COLO668 (cell line): ENCODE measurements around the gene MED16.
"Not testable (repeated sequence)": the region's sequence is repeated elsewhere in the genome, so short reads cannot be mapped to it uniquely, and the experiment has no call there.

Source experiments
- DNase-seq: peaks from one replicate; lab custom pipeline; 2025; ENCODE audit not compliant: unreplicated experiment; lab: John Stamatoyannopoulos, UW

MED16 gene

DNA sequence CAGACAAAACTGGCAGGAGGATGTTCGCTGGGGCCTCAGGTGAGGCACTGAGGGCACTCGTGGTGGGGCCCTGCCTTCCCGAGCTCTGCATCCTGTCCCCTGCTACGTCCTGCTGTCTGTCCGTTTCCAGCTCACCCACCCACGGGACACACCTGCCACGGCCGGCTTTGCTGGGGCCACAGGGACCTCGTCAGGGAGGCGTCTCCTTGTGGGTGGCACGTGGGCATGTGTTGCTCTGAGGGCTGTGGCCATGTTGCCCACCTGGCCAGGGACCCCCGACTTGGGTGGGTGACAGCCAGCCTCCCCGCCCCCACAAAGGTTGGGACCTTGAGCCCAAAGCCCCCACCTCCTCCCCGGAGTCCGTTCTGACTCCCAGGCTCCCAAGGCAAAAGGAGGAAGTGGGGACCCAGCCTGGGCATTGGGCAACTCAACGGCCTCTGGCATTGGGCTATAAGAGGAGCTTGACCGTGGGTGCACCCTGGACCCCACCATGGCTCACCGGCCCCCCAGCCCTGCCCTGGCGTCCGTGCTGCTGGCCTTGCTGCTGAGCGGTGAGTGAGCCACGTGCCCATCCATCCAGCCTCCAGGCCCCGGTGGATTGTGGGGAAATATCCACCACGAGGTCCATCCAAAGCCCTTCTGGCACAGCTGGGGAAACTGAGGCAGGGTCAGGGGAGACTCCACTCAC lies 52.3 kb downstream of the MED16 start, which contains the start of gene PRTN3:
Gene PRTN3, plus strand, starts transcription at position 481 of the 688 bp plus-strand sequence. Its CDS starts 10 bp downstream, at position 491.
- DNase-seq: no peak

DNA sequence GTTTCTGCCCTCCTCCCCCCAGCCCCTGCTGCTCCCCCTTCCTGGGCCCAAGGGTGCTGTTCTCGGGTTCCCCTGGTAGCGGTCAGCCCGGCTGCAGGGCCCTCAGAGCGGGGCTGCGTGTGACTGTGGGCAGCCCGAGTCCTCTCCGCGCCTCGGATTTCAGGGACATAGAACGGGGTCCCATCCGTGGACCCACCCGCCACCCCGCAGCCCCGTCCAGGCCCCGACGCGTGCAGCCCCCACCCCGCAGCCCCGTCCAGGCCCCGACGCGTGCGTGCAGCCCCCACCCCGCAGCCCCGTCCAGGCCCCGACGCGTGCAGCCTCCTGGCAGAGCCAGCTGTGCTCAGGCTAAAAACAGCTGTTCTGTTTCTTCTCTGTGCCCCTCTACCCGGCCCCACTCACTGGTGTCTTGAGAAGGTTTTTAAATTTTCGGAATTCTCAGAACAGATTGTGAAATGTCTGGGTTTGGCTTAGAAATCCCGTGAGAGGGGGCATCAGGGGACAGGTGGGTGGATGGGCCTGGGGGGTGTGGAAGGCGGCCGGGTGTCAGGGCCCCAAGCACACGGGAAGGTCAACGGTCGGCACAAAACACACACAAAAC lies 57.7 kb downstream of the MED16 start:
- no peak for DNase-seq

GRCh38 chr19:834216-834615 lies 58.8 kb downstream of the MED16 start:
- no peak for DNase-seq

DNA sequence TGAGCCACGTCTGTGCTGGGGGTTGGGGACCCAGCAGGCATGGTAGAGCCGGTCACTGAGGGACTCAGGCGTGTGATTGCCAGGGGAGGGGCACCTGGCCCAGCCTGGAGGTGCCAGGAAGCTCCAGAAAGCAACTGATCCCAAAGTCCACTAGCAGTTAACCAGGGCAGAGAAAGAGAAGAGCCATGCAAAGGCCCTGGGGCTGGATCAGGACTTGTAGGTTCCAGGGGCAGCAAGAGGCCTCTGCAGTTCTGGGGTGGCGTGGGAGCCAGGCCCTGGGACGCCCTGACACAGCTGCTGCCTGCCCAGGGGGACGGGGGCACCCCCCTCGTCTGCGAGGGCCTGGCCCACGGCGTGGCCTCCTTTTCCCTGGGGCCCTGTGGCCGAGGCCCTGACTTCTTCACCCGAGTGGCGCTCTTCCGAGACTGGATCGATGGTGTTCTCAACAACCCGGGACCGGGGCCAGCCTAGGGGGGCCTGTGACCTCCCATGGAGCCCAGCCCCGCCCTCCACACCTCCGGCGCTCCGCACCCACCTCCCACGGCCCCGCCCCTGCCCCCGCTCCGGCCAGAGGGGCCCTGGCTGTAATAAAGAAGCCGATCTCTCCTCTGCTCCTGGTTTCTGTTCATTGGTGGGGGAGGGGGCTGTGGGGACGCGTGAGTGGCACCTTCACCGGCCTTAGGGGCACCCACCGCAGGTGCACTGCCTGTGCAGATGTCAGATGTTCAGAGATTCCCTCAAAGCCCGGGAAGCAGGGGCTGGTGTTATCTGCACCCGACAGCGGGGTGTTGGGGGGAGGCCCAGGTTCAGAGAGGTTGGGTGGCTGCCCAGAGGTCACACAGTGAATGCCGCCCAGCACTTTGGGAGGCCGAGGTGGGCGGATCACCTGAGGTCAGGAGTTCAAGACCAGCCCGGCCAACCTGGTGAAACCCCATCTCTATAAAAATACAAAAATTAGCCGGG lies 61.3 kb downstream of the MED16 start:
- DNase-seq: no peak

DNA sequence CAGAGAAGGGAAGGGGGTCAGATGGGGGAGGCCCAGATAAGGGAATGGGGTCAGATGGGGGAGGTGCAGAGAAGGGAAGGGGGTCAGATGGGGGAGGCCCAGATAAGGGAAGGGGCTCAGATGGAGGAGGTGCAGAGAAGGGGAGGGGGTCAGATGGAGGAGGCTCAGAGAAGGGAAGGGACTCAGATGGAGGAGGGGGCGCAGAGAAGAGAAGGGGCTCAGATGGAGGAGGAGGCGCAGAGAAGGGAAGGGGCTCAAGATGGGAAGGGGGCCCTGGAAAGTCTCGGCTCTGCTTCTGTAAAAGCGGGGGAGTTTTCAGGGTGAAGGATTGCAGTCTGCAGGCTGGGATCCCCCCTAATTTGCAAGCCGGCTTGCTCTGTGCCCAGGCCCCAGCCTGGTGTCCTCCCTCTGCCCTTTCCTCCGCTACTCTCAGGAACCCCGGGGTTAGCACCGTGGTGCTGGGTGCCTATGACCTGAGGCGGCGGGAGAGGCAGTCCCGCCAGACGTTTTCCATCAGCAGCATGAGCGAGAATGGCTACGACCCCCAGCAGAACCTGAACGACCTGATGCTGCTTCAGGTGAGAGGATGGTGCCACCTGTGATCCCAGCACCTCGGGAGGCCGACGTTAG lies 63.7 kb downstream of the MED16 start:
- no peak for DNase-seq

GRCh38 chr19:827710-828321 lies 65.2 kb downstream of the MED16 start, which contains the start of gene AZU1:
Gene AZU1, plus strand, starts transcription at chr19:827837. Its CDS starts 10 bp downstream, at chr19:827847.
- no peak for DNase-seq

DNA sequence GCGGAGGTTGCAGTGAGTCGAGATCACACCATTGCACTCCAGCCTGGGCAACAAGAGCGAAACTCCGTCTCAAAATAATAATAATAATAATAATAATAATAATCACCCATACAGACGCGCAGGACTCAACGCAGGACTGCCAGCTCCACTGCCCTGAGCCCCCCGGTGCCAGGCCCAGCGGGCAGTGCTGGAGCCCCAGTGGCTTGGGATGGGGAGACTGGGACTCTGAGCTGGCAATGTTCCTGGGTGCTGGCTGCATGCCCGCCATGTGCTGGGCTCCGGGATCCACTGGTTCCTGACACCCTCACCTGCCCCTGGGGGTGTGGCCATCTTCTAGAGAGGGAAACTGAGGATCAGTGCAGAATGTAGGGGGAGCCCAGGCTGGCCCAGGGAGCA lies 65.7 kb downstream of the MED16 start:
- DNase-seq: no peak

DNA sequence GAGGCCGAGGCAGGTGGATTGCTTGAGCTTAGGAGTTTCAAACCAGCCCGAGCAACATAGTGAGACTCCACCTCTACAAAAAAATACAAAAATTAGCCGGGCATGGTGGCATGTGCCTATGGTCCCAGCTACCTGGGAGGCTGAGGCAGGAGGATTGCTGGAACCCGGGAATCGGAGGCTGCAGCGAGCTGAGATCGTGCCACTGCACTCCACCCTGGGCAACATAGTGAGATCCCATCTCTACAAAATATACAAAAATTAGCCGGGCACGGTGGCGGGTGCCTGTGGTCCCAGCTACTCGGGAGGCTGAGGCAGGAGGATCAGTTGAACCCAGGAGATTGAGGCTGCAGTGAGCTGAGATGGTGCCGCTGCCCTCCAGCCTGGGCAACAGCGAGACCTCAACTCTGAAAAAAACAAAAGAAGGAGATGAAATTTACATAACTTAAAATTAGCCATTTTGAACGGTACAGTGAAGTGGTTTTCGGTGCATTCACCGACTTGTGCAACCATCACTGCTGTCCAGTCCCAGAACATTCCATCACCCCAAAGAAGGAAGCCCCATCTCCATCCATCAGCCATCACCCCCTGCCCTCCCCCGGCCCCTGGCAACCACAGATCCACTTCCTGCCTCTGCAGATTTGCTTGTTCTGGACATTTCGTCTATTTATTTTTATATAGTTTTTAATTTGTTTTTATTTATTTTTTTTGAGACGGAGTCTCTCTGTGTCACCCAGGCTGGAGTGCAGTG lies 66.9 kb downstream of the MED16 start:
- DNase-seq: no peak

- DNase-seq: no peak
Observed at GRCh38 chr19:824885-825284, 68.1 kb downstream of the MED16 start.

GRCh38 chr19:823565-824121 lies 69.3 kb downstream of the MED16 start:
- DNase-seq: no peak

DNA sequence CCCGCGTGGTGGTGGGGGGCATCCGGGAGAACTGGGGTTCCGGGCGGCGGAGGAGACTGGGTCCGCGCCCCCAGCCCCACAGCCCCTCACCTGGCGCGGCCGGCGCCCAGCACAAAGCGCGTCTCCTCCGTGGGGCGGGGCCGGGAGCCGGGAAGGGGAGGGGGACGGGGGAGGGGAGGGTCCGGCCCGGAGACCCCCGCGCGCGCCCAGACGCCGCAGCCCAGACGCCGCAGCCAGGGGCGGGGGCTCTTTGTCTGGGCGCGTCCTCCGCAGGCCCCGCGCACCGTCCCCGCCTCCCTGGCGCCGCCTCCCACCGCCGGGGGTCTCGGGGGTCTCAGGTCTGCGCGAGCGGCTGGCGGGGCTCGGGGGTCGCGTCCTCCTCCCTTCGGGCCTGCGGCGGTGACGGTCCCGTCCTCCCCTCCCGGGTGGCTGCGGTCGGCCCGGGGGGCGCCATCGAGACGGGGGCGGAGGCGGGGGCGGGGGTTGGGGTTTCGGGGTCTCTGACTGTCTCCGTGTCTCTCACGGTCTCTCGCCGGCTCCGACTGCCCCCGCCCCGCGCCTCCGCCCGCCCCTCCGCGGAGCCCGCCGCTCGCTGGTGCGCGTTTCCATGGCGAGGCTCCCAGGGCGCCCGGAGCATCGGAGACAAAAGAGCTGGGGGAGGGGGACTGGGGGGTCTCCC lies 71.0 kb downstream of the MED16 start, which contains the start of gene PLPPR3:
Gene PLPPR3, minus strand, starts transcription at position 131 of the 679 bp plus-strand sequence. CDS start 396 bp downstream, outside the sequence.
- no peak for DNase-seq

GRCh38 chr19:821231-821824 lies 71.7 kb downstream of the MED16 start:
- no peak for DNase-seq

DNA sequence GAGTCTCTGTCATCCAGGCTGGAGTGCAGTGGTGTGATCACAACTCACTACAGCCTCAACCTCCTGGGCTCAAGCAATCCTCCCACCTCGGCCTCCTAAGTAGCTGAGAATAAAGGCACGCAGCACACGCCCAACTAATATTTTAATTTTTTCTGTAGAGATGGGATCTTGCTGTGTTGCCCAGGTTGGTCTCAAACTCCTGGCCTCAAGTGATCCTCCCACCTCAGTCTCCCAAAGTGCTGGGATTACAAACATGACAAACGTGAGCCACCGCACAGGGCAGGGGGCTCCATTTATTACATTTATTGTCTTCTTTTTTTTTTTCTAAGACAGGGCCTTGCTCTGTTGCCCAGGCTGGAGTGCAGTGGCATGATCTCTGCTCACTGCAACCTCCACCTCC lies 72.8 kb downstream of the MED16 start:
- DNase-seq: not testable (repeated sequence)
